ENCODE measurements around the gene LRMDA. TPM values are rescaled to one million over a fixed set of nuclear protein-coding genes. Genes with fewer than 3 reads are reported as not detected.

Gene LRMDA
- total and polyA plus RNA-seq, 2 donors (not counting 3 experiments of a cell fraction or from before 2014, with no cell fraction given), result 9.7 to 18.0 TPM

GRCh38 chr10:75464478-75465449, 33.3 kb downstream of the LRMDA start:
- no TSS peak for BruUV-seq (replicated peaks)
- no peak for FAIRE-seq

More at GRCh38 chr10:75464478-75465449, 33.3 kb downstream of the LRMDA start:
- H4K20me1 ChIP-seq (replicated peaks; ENCODE audit: control insufficient read depth, extremely low read depth, insufficient read depth, low read length), result no peaks in the 10 kb centered on the region
- dilution Hi-C loops (cut with MboI; ENCODE audit: extremely low pct_ligation_motif_present, low sequenced_read_pairs) (no loop called here), intact Hi-C loops (cut with micrococcal nuclease) (loop anchor here (5.0 kb wide), 1 partner anchor 62 kb away; the partner anchor contains the start of gene ZNF503)
- no peak overlapping the region for H3K27ac ChIP-seq (ENCODE audit: insufficient read depth, low read depth, low read length)
- H3K4me2 ChIP-seq (ENCODE audit: insufficient read depth, low read length), result no peak overlapping the region
- no peaks in the 10 kb centered on the region for H3K36me3 ChIP-seq (ENCODE audit: control insufficient read depth in 2 of 2, extremely low read depth in 1 of 2, insufficient read depth in 2 of 2, low read length in 2 of 2)
- H3K27me3 ChIP-seq (ENCODE audit: control insufficient read depth in 2 of 2, insufficient read depth in 2 of 2, low read length in 2 of 2), result no peaks in the 10 kb centered on the region
- ChIA-PET CTCF (no interaction called here), POLR2A (no interaction called here)
- DNase-seq (ENCODE audit: low read depth, low spot score), result no peak
- no peak overlapping the region for H2AFZ ChIP-seq (ENCODE audit: low read depth, low read length)
- no peaks in the 10 kb centered on the region for H3K9me1 ChIP-seq (replicated peaks; ENCODE audit: control insufficient read depth, extremely low read depth, insufficient read depth, low read length)
- H3K79me2 ChIP-seq (ENCODE audit: control insufficient read depth, insufficient read depth, low read length), result no peaks in the 10 kb centered on the region
- peaks cover 7% of the 10 kb centered on the region for H3K4me1 ChIP-seq (ENCODE audit: control insufficient read depth, extremely low read depth, insufficient read depth, low read length)
- H3K4me3 ChIP-seq (replicated peaks in 1 of 3; ENCODE audit: insufficient read depth in 1 of 3, low read depth in 1 of 3, low read length in 3 of 3), result no peak overlapping the region
- no peak for TF ChIP-seq JUN (IDR thresholded peaks at IDR 0.05; ENCODE audit: borderline replicate concordance, insufficient read depth, insufficient read length, low read depth)
- TF ChIP-seq MAX (IDR thresholded peaks at IDR 0.05; ENCODE audit: insufficient read depth, insufficient read length), result no peak
- TF ChIP-seq GATA2 (IDR thresholded peaks at IDR 0.05; ENCODE audit: insufficient read depth, insufficient read length, low read depth, low read length), result no peak
- TF ChIP-seq MYC (IDR thresholded peaks at IDR 0.05; ENCODE audit: low read depth, low read length), result no peak
- TF ChIP-seq EZH2 (IDR thresholded peaks at IDR 0.05; ENCODE audit: borderline replicate concordance, low read depth, low read length, severe bottlenecking), result no peak
- TF ChIP-seq POLR2A (IDR thresholded peaks at IDR 0.05; ENCODE audit: low read depth, low read length), result no peak
- TF ChIP-seq POLR2AphosphoS5 (IDR thresholded peaks at IDR 0.05; ENCODE audit: insufficient read depth, low read depth, low read length), result no peak
- TF ChIP-seq FOS (IDR thresholded peaks at IDR 0.05; ENCODE audit: borderline replicate concordance, insufficient read depth, low read length), result no peak
- no peak for TF ChIP-seq CTCF (IDR thresholded peaks at IDR 0.05; ENCODE audit: extremely low read depth in 1 of 2, insufficient read depth in 1 of 2, low read depth in 1 of 2, low read length in 2 of 2)
- H3K9me3 ChIP-seq (replicated peaks; ENCODE audit: control insufficient read depth, insufficient read depth, low read length), result no peaks in the 10 kb centered on the region
- no peak overlapping the region for H3K9ac ChIP-seq (replicated peaks; ENCODE audit: extremely low read depth, insufficient read depth, low read length)
